Ishikawa (cell line): ENCODE measurements around the gene SHB.

Experiments
- CEBPB ChIP-seq: IDR thresholded peaks from 2 replicates; pipeline ENCODE4 v1.6.1; 2012
- CREB1 ChIP-seq: IDR thresholded peaks from 2 replicates; pipeline ENCODE4 v1.6.1; 2012; ENCODE audit warnings: low read depth
- EGR1 ChIP-seq: IDR thresholded peaks from 2 replicates; pipeline ENCODE4 v1.6.1; 2012
- EP300 ChIP-seq: IDR thresholded peaks from 2 replicates; pipeline ENCODE4 v1.6.1; 2012; ENCODE audit warnings: borderline replicate concordance
- FOXM1 ChIP-seq: IDR thresholded peaks from 2 replicates; pipeline ENCODE4 v1.6.1; 2012; ENCODE audit warnings: low read depth, borderline replicate concordance
- MAX ChIP-seq: IDR thresholded peaks from 2 replicates; pipeline ENCODE4 v1.6.1; 2012
- NFIC ChIP-seq: IDR thresholded peaks from 2 replicates; pipeline ENCODE4 v1.6.1; 2012
- RAD21 ChIP-seq: IDR thresholded peaks from 2 replicates; pipeline ENCODE4 v1.6.1; 2012; ENCODE audit warnings: low read depth
- TAF1 ChIP-seq: IDR thresholded peaks from 2 replicates; pipeline ENCODE4 v1.6.1; 2012; ENCODE audit warnings: low read depth, mild to moderate bottlenecking
- TCF12 ChIP-seq: IDR thresholded peaks from 2 replicates; pipeline ENCODE4 v1.6.1; 2012; ENCODE audit warnings: low read depth
- TEAD4 ChIP-seq: IDR thresholded peaks from 2 replicates; pipeline ENCODE4 v1.6.1; 2012
- USF1 ChIP-seq: IDR thresholded peaks from 2 replicates; pipeline ENCODE4 v1.6.1; 2012
- YY1 ChIP-seq: IDR thresholded peaks from 2 replicates; pipeline ENCODE4 v1.6.1; 2012; ENCODE audit warnings: low read depth
- ZBTB7A ChIP-seq: IDR thresholded peaks from 2 replicates; pipeline ENCODE4 v1.6.1; 2012; ENCODE audit warnings: low read depth
- TF ChIP-seq, protein P1 (sequence below): IDR thresholded peaks from 2 replicates; pipeline ENCODE4 v1.6.1; 2012; ENCODE audit warnings: low read depth, mild to moderate bottlenecking

SHB gene

DNA sequence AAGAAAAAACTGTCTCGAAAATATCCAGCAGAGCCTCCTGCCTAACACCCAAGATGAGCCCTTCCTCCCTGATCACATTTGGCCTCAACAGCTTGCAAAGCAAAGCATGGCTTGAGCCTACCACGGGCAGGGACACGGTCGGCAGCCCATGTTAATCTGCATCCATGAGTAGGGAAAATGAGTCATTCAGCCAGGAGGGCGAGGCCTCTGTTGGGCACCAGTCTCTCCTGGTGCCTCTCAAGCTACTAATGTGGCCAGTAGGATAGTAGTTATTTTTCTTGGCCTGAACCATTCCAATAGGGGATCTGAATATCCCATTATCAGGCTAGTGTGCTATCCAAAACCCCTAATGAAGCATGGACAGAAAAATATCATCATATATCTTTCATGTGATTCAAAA, 43.0 kb upstream of the SHB start:
- no peak for TF ChIP-seq CREB1
- no peak for TF ChIP-seq CEBPB
- no peak for TF ChIP-seq ZBTB7A
- TF ChIP-seq TEAD4, result no peak
- no peak for TF ChIP-seq YY1
- TF ChIP-seq, protein P1, sequence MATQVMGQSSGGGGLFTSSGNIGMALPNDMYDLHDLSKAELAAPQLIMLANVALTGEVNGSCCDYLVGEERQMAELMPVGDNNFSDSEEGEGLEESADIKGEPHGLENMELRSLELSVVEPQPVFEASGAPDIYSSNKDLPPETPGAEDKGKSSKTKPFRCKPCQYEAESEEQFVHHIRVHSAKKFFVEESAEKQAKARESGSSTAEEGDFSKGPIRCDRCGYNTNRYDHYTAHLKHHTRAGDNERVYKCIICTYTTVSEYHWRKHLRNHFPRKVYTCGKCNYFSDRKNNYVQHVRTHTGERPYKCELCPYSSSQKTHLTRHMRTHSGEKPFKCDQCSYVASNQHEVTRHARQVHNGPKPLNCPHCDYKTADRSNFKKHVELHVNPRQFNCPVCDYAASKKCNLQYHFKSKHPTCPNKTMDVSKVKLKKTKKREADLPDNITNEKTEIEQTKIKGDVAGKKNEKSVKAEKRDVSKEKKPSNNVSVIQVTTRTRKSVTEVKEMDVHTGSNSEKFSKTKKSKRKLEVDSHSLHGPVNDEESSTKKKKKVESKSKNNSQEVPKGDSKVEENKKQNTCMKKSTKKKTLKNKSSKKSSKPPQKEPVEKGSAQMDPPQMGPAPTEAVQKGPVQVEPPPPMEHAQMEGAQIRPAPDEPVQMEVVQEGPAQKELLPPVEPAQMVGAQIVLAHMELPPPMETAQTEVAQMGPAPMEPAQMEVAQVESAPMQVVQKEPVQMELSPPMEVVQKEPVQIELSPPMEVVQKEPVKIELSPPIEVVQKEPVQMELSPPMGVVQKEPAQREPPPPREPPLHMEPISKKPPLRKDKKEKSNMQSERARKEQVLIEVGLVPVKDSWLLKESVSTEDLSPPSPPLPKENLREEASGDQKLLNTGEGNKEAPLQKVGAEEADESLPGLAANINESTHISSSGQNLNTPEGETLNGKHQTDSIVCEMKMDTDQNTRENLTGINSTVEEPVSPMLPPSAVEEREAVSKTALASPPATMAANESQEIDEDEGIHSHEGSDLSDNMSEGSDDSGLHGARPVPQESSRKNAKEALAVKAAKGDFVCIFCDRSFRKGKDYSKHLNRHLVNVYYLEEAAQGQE, result no peak
- no peak for TF ChIP-seq NFIC
- TF ChIP-seq TAF1, result no peak
- no peak for TF ChIP-seq EGR1
- no peak for TF ChIP-seq USF1
- TF ChIP-seq RAD21, result no peak
- no peak for TF ChIP-seq TCF12
- no peak for TF ChIP-seq MAX
- TF ChIP-seq FOXM1, result no peak
- no peak for TF ChIP-seq EP300

GRCh38 chr9:38110476-38110875, 41.4 kb upstream of the SHB start:
- TF ChIP-seq FOXM1 (no peak), MAX (no peak), EGR1 (no peak), CREB1 (no peak), TAF1 (no peak)

GRCh38 chr9:38109601-38110000, 40.6 kb upstream of the SHB start:
- TF ChIP-seq CREB1 (no peak), FOXM1 (no peak), USF1 (no peak), MAX (no peak), TAF1 (no peak), YY1 (no peak), EGR1 (no peak), CEBPB (no peak), ZBTB7A (no peak), NFIC (no peak), TEAD4 (no peak)
- TF ChIP-seq, protein P1, result no peak

- no peak for TF ChIP-seq TCF12
- no peak for TF ChIP-seq FOXM1
- TF ChIP-seq MAX, result no peak
Observed at GRCh38 chr9:38108326-38108725, 39.3 kb upstream of the SHB start.

GRCh38 chr9:38107811-38108304, 38.8 kb upstream of the SHB start:
- TF ChIP-seq TEAD4, result no peak
- TF ChIP-seq CEBPB, result no peak
- no peak for TF ChIP-seq TCF12
- no peak for TF ChIP-seq NFIC
- TF ChIP-seq YY1, result no peak
- no peak for TF ChIP-seq FOXM1
- no peak for TF ChIP-seq CREB1

- TF ChIP-seq TAF1 (no peak), RAD21 (no peak), EGR1 (no peak), FOXM1 (no peak), EP300 (no peak), CREB1 (no peak), MAX (no peak), YY1 (no peak), NFIC (no peak), CEBPB (no peak), TCF12 (no peak), USF1 (no peak), ZBTB7A (no peak), TEAD4 (no peak)
- TF ChIP-seq, protein P1, result no peak
Observed at GRCh38 chr9:38107405-38107804, 38.4 kb upstream of the SHB start.
